HUES6 (cell line): ENCODE data around the gene ACTR6.
"Not testable (repeated sequence)": the region's sequence is repeated elsewhere in the genome, so short reads cannot be mapped to it uniquely, and the experiment has no call there.

Source experiments
- H3K27ac ChIP-seq: 2 replicates; pipeline ENCODE4 v1.7.0; 2013; ENCODE audit warnings: low read depth, mild to moderate bottlenecking, low read length, inconsistent platforms
- H3K27me3 ChIP-seq: 2 replicates; pipeline ENCODE4 v1.6.1; 2013; ENCODE audit warnings: low read length; ENCODE audit not compliant: control insufficient read depth, insufficient read depth
- H3K36me3 ChIP-seq: 2 replicates; pipeline ENCODE4 v1.6.1; 2013; ENCODE audit warnings: low read length; ENCODE audit not compliant: control insufficient read depth, insufficient read depth
- H3K4me1 ChIP-seq: 2 replicates; pipeline ENCODE4 v1.6.1; 2013; ENCODE audit warnings: low read length; ENCODE audit not compliant: control insufficient read depth, insufficient read depth
- H3K4me3 ChIP-seq: 2 replicates; pipeline ENCODE4 v1.5.1; 2013; ENCODE audit warnings: low read depth, low read length
- H3K9ac ChIP-seq: one replicate; pipeline ENCODE4 v1.6.1; 2013; ENCODE audit warnings: mild to moderate bottlenecking, low read length
- H3K9me3 ChIP-seq: 2 replicates; pipeline ENCODE4 v1.6.1; 2013; ENCODE audit warnings: low read depth, low read length; ENCODE audit not compliant: control insufficient read depth, insufficient read depth

Gene ACTR6

DNA sequence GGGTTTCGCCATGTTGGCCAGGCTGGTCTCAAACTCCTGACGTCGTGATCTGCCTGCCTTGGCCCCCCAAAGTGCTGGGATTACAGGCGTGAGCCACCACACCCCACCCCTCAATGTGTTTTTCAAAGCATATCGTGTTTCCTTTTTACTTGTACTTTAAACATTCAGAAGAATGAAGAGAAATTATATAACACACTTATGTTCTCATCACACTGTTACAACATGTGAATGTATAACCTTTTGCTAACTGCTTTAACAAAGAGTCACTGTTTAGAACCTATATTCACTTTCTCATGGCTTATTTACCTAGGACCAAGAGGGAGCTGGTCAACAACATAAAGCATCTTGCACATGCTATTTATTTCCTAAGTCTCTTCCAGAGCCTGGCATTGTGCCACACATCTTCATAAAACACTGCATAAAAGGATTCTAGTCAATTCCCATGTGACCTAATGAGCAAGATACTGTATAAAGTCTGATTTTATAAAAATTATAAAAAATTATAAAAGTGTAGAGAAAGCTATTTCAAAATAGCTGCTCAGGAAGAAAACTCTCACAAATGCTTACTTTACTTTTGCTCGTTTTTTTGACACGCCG is 16.0 kb upstream of the ACTR6 start:
- Histone ChIP-seq H3K36me3 (peaks cover 6% of the 10 kb centered on the region; the same call in 1 of the 2 replicates), H3K9me3 (0 out of 2 replicates have a peak, but pooled peaks cover 2% of the 10 kb centered on the region), H3K27me3 (no peaks in the 10 kb centered on the region), H3K4me1 (no peaks in the 10 kb centered on the region), H3K9ac (no peak overlapping the region), H3K27ac (no peak overlapping the region), H3K4me3 (no peak overlapping the region)

DNA sequence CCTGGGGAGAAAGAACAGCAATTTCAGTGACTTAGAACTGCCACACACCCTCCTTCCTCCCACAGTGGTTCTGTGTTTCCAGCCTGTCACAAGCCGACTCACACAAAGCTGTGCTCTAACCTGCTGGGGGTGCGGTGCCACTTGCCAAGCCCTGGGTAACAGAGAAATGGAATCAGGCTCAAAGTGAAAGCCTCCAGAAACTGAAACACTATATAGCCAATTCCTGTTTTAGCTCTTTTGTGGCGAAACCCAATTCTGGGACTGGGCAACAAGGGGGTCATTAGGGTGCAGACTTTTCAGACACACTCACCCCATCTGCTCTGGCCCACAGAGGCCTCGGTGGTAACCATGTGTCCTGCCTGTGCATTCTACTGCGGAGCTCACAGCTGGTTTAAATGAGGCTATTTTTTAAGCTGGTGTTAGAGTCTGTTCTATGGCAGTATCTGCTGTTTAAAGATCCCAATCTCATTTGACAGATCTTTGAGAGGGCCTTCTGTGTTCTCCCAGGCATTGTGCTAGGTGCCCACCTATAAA is 15.2 kb upstream of the ACTR6 start:
- H3K4me3 ChIP-seq: no peak overlapping the region
- 0 out of 2 replicates have a peak, but pooled peaks cover 2% of the 10 kb centered on the region for H3K9me3 ChIP-seq
- H3K4me1 ChIP-seq: no peaks in the 10 kb centered on the region
- H3K27me3 ChIP-seq: no peaks in the 10 kb centered on the region
- H3K9ac ChIP-seq: no peak overlapping the region
- no peak overlapping the region for H3K27ac ChIP-seq
- peaks cover 6% of the 10 kb centered on the region; the same call in 1 of the 2 replicates for H3K36me3 ChIP-seq

DNA sequence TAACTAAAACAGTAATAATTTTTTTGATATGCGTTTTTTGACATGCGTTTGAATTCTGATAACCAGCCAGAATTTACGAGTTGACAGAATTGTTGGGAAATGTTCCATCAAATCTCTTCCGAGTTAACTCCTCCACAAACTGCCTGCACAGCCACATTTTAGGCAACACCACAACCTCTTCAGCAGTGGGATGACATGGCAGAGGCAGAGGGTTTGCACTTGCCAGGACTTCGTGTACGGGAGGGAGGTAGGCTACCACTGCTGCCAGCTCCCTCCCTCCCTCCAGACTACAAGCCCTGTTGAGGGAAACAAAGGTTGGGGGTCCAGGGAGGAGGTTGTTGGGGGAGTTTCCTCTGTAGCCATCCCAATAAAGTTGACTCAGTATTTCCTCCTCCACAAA is 14.5 kb upstream of the ACTR6 start:
- no peak overlapping the region for H3K4me3 ChIP-seq
- no peaks in the 10 kb centered on the region for H3K27me3 ChIP-seq
- no peaks in the 10 kb centered on the region for H3K4me1 ChIP-seq
- peaks cover 6% of the 10 kb centered on the region; the same call in 1 of the 2 replicates for H3K36me3 ChIP-seq
- H3K9me3 ChIP-seq: 0 out of 2 replicates have a peak, but pooled peaks cover 2% of the 10 kb centered on the region
- H3K9ac ChIP-seq: no peak overlapping the region
- no peak overlapping the region for H3K27ac ChIP-seq

DNA sequence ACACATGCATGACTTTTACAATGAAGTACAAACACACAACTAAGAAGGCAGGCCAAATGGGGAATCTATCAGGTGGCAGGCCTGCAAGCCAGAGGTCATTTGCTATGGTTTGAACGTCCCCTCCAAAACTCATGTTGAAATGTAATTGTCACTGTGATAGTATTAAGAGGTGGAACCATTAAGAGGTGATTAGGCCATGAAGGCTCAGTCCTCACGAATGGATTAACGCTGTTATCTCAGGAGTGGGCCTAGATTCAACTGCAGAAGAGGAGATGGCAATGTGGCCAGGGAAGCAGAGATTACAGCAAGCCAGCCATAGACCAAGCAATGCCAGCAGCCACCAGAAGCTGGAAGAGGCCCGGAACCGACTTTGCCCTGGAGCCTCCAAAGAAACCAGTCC is 13.5 kb upstream of the ACTR6 start:
- Histone ChIP-seq H3K36me3 (peaks cover 7% of the 10 kb centered on the region; the same call in 1 of the 2 replicates), H3K4me3 (no peak overlapping the region), H3K9ac (no peak overlapping the region), H3K27ac (no peak overlapping the region), H3K27me3 (no peaks in the 10 kb centered on the region), H3K4me1 (no peaks in the 10 kb centered on the region), H3K9me3 (0 out of 2 replicates have a peak, but pooled peaks cover 2% of the 10 kb centered on the region)

DNA sequence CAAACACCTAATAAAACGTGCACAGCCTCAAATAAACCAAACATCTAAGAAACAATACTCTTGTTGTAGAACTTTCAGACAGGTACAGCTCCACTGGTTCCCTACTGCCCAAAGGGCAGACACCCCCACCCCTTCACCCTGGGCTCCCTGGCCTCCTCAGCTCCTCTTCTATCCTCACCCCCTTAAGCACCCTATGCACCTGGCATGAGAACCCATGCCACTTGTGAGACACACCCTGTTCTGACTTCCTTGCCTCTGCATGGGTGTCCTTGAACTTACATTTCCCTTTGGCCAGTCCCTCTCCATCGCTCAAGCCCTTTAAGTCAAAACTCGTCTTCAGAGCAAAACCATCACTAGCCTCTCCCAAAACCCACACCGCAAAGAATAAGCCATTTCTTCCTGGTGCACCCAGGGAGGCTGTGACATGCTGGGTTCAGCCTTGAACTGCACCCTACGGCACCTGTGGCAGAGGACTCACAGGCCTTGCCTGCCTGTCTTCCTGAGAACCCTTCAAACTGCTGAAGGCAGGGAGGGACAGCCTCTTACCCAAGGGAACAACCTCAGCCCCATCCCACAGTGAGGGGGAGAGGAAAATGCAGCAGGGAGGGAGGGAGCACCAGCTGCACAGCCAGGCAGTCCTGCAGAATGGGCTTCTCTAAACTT is 12.6 kb upstream of the ACTR6 start:
- no peaks in the 10 kb centered on the region for H3K4me1 ChIP-seq
- no peak overlapping the region for H3K27ac ChIP-seq
- H3K4me3 ChIP-seq: no peak overlapping the region
- no peaks in the 10 kb centered on the region for H3K27me3 ChIP-seq
- no peak overlapping the region for H3K9ac ChIP-seq
- H3K9me3 ChIP-seq: 0 out of 2 replicates have a peak, but pooled peaks cover 2% of the 10 kb centered on the region
- H3K36me3 ChIP-seq: peaks cover 12% of the 10 kb centered on the region; the same call in 1 of the 2 replicates

DNA sequence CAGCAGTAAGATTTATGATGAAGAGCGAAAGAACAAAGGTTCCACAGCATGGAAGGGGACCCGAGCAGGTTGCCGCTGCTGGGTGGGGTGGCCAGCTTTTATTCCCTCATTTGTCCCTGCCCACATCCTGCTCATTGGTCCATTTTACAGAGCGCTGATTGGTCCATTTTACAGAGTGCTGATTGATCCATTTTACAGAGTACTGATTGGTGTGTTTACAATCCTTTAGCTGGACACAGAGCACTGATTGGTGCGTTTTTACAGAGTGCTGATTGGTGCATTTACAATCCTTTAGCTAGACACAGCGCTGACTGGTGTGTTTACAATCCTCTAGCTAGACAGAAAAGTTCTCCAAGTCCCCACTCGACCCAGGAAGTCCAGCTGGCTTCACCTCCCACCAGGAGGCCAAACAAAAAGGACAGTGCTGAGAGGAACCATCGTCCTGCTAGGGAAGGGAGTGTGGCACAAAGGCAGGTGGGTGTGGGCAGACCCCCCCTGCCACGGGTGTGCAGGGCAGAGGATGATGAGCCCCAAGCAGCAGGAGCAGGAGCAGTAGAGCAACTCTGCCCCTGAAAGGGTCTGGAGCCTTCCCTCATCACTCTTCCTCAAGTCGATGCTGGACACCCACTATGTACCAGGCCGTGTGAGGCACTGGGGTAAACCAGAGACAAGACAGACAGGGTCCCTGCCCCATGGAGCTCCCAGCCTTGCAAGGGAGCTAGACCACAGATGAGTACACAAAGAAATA is 11.6 kb upstream of the ACTR6 start:
- peaks cover 15% of the 10 kb centered on the region; the same call in 1 of the 2 replicates for H3K36me3 ChIP-seq
- H3K9ac ChIP-seq, H3K27me3 ChIP-seq, H3K4me1 ChIP-seq, H3K4me3 ChIP-seq, H3K9me3 ChIP-seq, H3K27ac ChIP-seq: not testable (repeated sequence)

DNA sequence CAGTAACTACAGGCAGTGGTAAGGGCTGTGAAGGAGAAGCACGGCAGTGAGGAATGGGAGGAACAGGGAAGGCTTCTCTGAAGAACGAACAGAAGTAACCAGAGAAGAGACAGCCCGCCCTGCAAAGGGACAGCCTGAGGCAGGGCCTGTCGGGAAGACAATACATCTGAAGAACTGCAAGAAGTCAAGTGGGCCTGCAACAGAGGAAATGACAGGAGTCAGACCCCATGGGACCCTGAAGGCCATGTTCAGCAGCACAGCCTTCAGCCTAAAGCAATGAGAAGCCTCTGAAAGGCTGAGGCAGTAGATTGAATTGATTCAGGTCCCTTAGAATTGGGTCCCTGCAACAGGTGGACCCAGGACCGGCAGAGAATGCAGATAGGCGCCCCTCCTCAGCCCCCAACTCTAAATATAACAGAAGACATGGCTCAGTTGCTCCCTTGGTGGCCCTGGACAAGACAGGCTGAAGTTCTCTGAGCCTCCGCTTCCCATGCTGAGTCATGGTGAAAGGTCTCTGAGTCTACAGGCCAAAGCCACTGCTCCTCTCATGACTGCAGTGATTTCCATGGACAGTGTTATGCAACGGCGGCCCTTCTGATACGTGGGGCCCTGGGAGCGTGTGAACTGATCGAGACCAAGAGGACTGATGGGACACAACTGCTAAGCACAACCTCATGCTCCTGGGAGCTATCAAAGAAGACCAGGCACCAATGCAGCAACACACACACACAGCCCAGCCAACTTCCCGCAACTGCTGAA is 10.8 kb upstream of the ACTR6 start:
- Histone ChIP-seq H3K27me3 (no peaks in the 10 kb centered on the region), H3K4me1 (no peaks in the 10 kb centered on the region), H3K27ac (no peak overlapping the region), H3K9me3 (0 out of 2 replicates have a peak, but pooled peaks cover 2% of the 10 kb centered on the region), H3K36me3 (peaks cover 17% of the 10 kb centered on the region; the same call in 1 of the 2 replicates), H3K9ac (no peak overlapping the region), H3K4me3 (no peak overlapping the region)

DNA sequence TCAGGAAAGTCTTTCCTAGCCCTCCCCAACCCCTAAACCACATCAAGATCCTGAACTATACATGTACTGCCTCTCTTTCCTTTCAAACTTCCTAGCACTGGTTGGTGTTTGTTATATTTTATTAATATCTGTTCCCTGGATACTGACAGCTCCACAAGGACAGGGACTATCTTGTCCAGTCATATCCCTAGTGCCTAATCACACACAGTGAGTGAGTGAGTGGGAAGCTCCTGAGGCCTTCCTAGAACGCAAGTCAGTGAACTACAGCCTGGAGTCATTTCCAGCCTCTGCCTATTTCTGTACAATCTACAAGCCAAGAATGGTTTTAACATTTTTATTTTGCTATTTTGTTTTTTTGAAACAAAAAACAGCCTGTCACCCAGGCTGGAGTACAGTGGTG is 7.5 kb upstream of the ACTR6 start:
- H3K9ac ChIP-seq: no peak overlapping the region
- H3K4me3 ChIP-seq: no peak overlapping the region
- no peak overlapping the region for H3K27ac ChIP-seq
- no peaks in the 10 kb centered on the region for H3K27me3 ChIP-seq
- peaks cover 24% of the 10 kb centered on the region; the same call in 1 of the 2 replicates for H3K36me3 ChIP-seq
- 0 out of 2 replicates have a peak, but pooled peaks cover 2% of the 10 kb centered on the region for H3K9me3 ChIP-seq
- H3K4me1 ChIP-seq: no peaks in the 10 kb centered on the region

DNA sequence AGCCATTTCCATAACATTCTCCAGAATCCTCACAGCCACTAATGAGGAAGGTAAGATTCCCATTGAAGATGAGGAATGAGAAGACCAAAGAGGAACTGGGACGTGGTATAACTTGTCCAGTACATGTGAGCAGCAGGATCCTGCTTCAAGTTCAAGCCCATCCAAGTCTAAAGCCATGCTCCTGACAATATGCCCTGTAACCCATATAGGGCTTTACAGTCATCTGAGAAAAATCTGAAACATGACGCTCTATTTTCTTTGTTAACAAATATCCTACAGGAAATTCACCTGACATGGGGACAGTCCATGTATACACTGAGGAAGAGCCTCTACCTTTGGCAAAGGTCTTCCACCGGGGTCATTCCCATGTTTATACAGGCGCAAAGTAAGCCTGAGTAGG is 3.1 kb upstream of the ACTR6 start:
- Histone ChIP-seq H3K27me3 (no peaks in the 10 kb centered on the region), H3K36me3 (peaks cover 13% of the 10 kb centered on the region; the same call in 1 of the 2 replicates), H3K9ac (no peak overlapping the region), H3K27ac (no peak overlapping the region), H3K4me1 (peaks cover 5% of the 10 kb centered on the region), H3K4me3 (no peak overlapping the region), H3K9me3 (no peaks in the 10 kb centered on the region)

DNA sequence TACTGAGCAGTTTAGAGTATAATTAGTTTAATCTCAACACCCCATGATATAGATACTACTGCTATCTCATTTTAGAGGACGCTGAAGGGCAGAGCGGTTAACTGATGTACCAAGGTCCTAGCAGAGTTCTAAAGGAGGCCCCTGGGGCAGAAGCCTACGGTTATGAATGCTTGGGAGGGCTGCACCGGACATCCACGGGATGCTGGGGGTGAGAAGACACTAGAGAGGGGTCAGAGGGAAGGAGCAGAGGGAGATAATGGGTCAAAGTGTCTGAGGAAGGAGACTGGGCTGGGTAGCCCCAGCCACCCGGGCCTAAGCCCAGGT is 1.6 kb upstream of the ACTR6 start:
- no peaks in the 10 kb centered on the region for H3K9me3 ChIP-seq
- peak overlapping the region; percentile 89 for H3K4me3 ChIP-seq
- H3K36me3 ChIP-seq: peaks cover 10% of the 10 kb centered on the region; the same call in 1 of the 2 replicates
- no peak overlapping the region for H3K27ac ChIP-seq
- H3K9ac ChIP-seq: peak overlapping the region; percentile 80
- peaks cover 6% of the 10 kb centered on the region for H3K4me1 ChIP-seq
- no peaks in the 10 kb centered on the region for H3K27me3 ChIP-seq
